Activated CD8-positive, alpha-beta memory T cell treated with anti-CD3 and anti-CD28 coated beads for 24 hours (primary cell): ENCODE measurements around the gene PRCC.
"Not testable (repeated sequence)": the region's sequence is repeated elsewhere in the genome, so short reads cannot be mapped to it uniquely, and the experiment has no call there.

Experiments used
- DNase-seq: peaks from one replicate; pipeline ENCODE4 v3.0.0-alpha.2; 2020

Gene PRCC

GRCh38 chr1:156744786-156745419, 22.4 kb upstream of the PRCC start:
- no peak for DNase-seq

- no peak for DNase-seq
Measured at GRCh38 chr1:156745881-156746280, 21.5 kb upstream of the PRCC start.

DNA sequence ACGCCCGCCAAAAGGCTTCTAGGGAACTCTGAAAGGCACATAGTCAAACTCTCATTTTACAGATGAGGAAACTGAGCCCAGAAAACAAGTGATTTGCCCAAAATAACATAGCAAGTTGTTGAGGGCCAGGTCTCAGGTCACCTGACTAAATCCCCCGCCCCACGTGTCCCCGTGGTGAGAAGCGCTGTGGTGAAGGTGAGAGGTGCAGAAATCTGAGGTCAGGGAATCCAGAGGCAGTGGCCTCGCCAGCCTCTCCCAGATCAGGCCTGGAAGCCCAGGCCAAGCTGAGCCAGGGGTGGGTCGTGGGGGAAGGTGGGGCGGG, 21.0 kb upstream of the PRCC start:
- DNase-seq: no peak

GRCh38 chr1:156746728-156747631, 20.4 kb upstream of the PRCC start:
- peak; percentile 78 for DNase-seq

DNA sequence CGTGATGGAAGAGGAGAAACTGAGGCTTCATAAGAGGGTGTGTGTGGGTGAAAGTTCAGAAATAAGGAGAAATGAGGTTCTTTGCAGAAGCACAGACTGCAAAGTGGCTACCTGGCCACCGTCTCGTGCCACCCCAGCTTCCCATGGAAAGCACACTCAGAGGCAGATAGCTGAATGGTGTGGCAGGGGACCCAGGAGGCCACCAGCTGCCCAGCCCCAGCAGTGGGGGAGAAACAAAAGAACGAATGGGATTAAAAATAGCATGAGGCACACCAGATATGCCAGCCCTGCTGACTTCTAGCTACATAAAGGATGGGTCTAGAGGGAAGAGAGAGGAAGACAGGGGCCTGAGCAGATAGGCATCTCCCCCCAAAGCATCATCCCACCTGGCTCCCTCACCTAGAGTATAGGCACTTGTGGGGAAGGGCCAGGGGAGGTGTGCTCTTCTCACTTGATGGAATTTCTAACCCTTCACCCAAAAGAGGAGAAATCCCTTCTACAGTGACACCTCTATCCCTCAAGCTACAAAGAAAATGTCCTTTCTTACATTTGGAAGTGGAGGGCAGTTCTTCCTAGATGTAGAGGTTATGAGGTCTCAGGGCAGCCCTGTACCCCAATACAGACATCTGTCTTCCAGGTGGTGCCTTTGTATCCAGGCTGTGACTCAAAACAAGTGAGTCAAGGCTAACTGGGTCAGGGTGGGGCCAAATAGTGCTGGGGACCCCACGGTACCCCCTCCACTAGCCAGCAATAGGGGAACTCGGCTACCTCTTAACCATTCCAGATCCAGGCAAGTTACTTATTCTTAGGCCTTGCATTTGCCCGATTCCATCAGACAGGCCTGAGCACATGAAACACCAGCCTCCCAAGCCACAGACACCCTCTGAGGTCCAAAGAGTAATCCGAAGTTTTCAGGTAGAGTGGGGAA, 19.3 kb upstream of the PRCC start:
- no peak for DNase-seq

GRCh38 chr1:156748670-156749418, 18.5 kb upstream of the PRCC start:
- no peak for DNase-seq

GRCh38 chr1:156749419-156750118, 17.8 kb upstream of the PRCC start:
- no peak for DNase-seq

GRCh38 chr1:156750191-156750672, 17.1 kb upstream of the PRCC start:
- DNase-seq: peak; percentile 81

DNA sequence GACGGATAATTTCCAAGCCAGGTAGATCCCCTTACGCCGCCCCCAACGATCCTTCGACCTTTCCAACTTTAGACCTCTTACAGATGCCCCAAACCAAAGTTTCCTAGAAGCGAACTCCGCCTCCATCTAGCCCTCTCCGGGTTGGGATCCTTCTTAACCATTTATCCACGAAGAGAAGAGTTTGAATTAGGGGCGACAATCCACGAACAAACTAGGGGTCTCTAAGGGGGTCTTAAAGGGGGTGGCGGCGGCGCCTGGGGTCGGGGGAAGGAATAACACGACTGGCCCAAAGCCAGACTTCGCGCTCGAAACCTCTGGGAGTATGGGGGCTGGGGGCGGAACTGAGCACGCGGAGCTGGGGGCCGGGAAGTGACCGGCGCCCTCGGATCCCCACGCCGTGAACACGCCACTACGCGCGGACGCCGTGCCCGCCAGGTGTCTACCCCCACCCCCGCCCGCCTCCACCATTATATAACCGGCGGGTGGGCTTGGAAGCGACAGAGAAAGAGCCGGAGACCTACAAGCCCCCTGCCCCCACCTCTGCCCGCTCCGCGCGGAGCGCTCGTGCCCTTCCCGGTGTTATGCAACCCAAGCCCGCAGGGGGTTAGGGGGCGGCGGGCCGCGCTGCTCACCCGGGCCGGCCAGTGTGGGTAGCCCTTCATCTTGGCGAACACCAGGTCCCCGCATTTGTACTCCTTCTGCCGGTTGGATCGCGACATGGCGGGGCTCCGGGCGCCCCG, 16.5 kb upstream of the PRCC start:
- DNase-seq: peak; percentile 83

DNA sequence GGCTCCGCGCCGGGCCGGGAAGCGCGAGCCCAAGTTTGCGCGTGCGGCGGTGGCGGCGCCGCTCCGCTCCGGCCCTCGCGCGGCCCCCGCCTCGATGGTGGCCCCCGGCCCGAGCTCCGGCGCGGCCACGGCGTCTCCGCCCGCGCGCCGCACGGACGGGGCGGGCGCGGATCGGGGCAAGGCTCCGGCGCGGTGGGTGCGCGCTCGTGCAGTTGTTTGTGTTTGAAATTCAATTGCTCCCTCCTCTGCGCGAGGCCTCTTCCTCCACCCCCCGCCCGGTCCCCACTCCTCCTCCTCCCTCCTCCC, 15.9 kb upstream of the PRCC start, which contains the start of gene HDGF:
HDGF (minus strand) TSS at position 225 of the 306 bp plus-strand sequence. CDS start 246 bp downstream, outside the sequence.
- DNase-seq: no peak

GRCh38 chr1:156751757-156752481, 15.4 kb upstream of the PRCC start:
- peak; percentile 98 for DNase-seq

- DNase-seq: no peak
Measured at GRCh38 chr1:156752843-156753482, 14.4 kb upstream of the PRCC start.

DNA sequence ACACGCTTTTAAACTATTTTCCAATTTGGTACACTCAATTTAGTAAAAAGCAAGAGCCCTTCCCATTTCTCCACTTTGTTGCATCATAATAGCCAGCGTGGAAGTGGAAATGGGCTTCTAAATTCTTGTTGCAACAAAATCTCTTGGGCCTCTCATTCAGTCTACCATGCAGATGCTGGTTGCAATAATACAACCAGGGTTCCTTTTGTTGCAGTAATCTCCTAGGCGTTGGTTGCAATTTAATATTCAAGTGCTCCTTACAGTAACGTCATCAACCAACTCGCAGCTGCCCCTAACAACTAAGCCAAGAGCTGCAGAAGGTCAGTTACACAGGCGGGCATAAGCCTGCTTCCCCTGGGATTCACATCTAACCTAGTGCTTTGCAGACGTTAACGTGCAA, 13.1 kb upstream of the PRCC start:
- no peak for DNase-seq

DNA sequence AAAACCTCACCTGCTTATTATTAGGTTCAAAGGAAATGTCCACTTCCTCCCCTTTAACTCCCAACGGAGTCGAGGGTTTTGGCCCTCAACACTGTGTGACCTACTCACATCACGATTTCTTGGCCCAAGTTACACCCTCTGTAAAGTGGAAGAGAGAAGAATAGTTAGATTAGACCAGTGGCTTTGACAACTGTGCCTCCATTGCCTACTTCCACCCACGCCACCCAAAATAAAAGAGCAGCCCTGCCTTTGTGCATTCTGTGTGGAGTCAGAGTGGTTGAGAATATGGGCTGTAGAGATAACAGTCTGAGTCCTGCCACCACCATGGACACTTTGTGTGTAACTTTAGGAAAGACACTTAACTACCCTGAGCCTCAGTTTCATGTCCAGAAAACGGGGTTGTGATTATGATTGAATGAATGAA, 11.8 kb upstream of the PRCC start:
- no peak for DNase-seq

GRCh38 chr1:156756355-156756754, 11.0 kb upstream of the PRCC start:
- DNase-seq: no peak

GRCh38 chr1:156757572-156758253, 9.6 kb upstream of the PRCC start:
- DNase-seq: not testable (repeated sequence)

DNA sequence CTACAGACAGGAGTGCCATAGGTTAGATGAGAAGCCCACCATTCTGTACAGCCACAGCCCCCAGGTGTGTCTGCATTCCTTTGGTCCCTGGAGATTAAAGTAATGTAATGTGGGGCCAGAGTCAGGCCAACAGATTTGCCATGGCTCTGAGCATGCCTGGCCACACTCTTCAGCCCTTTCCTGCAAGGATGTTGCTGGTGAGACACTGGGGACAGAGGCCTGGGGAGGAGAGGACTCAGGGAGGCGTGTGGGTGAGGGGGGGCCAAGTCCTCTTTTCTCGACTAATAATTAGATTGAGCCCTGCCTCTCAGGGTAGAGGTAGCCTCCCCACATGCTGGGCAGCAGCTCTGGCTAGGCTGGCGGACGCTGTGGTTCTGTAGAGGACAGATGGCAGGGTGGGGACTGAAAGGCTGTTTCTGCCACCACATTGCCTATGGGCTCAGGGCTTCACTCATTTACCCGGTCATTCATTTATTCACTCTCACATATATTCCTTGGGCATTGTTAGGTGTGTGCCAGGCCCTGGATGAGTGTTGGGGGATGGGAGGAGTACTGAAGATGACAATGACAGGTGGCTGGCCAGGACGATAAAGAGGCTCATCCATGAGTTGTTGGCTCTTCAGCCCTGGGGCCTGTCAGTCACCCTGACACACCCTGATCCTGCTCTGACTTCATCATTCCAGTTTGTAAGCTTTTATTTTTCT, 7.1 kb upstream of the PRCC start:
- no peak for DNase-seq

GRCh38 chr1:156760796-156761104, 6.6 kb upstream of the PRCC start:
- DNase-seq: no peak

DNA sequence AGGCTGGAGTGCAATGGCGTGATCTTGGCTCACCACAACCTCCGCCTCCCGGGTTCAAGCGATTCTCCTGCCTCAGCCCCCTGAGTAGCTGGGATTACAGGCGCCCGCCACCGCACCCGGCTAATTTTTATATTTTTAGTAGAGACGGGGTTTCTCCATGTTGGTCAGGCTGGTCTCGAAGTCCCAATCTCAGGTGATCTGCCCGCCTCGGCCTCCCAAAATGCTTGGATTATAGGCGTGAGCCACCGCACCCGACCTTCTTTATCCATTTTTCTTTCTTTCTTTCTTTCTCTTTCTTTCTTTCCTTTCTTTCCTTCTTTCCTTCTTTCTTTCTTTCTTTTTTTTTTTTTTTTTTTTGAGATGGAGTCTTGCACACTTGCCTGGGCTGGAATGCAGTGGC, 2.2 kb upstream of the PRCC start:
- not testable (repeated sequence) for DNase-seq
